Keratinocyte (primary cell): ENCODE results near the gene ATP11A. TPM values are rescaled to one million over a fixed set of nuclear protein-coding genes. Genes with fewer than 3 reads are reported as not detected.
"Not testable (repeated sequence)": the region's sequence is repeated elsewhere in the genome, so short reads cannot be mapped to it uniquely, and the experiment has no call there.

ENCODE experiments used
- DNase-seq: peaks from one replicate; pipeline ENCODE4 v3.0.0-alpha.2; 2011; ENCODE audit warnings: low read depth, missing footprints, low spot score
- FAIRE-seq: peaks from 2 replicates; lab custom pipeline; 2011; peaks lifted over from hg19 to GRCh38; lab: Jason Lieb, UNC
- H2AFZ ChIP-seq: 2 replicates; pipeline ENCODE4 v1.6.0; 2012; ENCODE audit warnings: low read length, control low read depth, inconsistent platforms; ENCODE audit not compliant: control insufficient read depth
- H3K27ac ChIP-seq: 2 replicates; pipeline ENCODE4 v1.5.1; 2011; ENCODE audit warnings: low read length; ENCODE audit not compliant: control insufficient read depth, insufficient read depth
- H3K27me3 ChIP-seq: 3 replicates; pipeline ENCODE4 v1.6.0; 2011; ENCODE audit warnings: low read length; ENCODE audit not compliant: control insufficient read depth, insufficient read depth; ENCODE audit errors: extremely low read depth
- H3K36me3 ChIP-seq, 2 experiments: 2 replicates in 1 of 2; 3 replicates in 1 of 2; pipeline ENCODE4 v1.5.1; 2011; ENCODE audit warnings: low read length in 2 of 2, mild to moderate bottlenecking in 1 of 2; ENCODE audit not compliant: control insufficient read depth in 2 of 2, insufficient read depth in 2 of 2; ENCODE audit errors: extremely low read depth in 1 of 2
- H3K4me1 ChIP-seq: 3 replicates; pipeline ENCODE4 v1.5.1; 2011; ENCODE audit warnings: low read length; ENCODE audit not compliant: control insufficient read depth, insufficient read depth; ENCODE audit errors: extremely low read depth
- H3K4me2 ChIP-seq: 3 replicates; pipeline ENCODE4 v1.6.0; 2011; ENCODE audit warnings: low read depth, low read length; ENCODE audit not compliant: control insufficient read depth, insufficient read depth; ENCODE audit errors: extremely low read depth
- H3K4me3 ChIP-seq, 3 experiments: fragments of 200-600 bp in 1 of 3; sonication (generic) in 1 of 3; 2 replicates in 2 of 3; 3 replicates in 1 of 3; pipeline ENCODE4 v1.5.1; 2011 to 2016; ENCODE audit warnings: low read length in 3 of 3, mild to moderate bottlenecking in 3 of 3, control low read depth in 2 of 3, inconsistent platforms in 1 of 3, low read depth in 1 of 3, mixed read lengths in 1 of 3, mixed run types in 1 of 3, moderate library complexity in 1 of 3; ENCODE audit not compliant: control insufficient read depth in 2 of 3, insufficient read depth in 2 of 3; ENCODE audit errors: extremely low read depth in 1 of 3
- H3K79me2 ChIP-seq: 2 replicates; pipeline ENCODE4 v1.6.0; 2012; ENCODE audit warnings: low read length; ENCODE audit not compliant: control insufficient read depth, insufficient read depth
- H3K9ac ChIP-seq: 3 replicates; pipeline ENCODE4 v1.6.0; 2011; ENCODE audit warnings: low read length; ENCODE audit not compliant: control insufficient read depth, insufficient read depth; ENCODE audit errors: extremely low read depth
- H3K9me1 ChIP-seq: 3 replicates; pipeline ENCODE4 v1.6.0; 2011; ENCODE audit warnings: low read length; ENCODE audit not compliant: control insufficient read depth, insufficient read depth; ENCODE audit errors: extremely low read depth
- H3K9me3 ChIP-seq: 2 replicates; pipeline ENCODE4 v1.5.1; 2012; ENCODE audit warnings: low read depth, low read length; ENCODE audit not compliant: control insufficient read depth
- H4K20me1 ChIP-seq: 3 replicates; pipeline ENCODE4 v1.6.0; 2011; ENCODE audit warnings: low read length; ENCODE audit not compliant: control insufficient read depth, insufficient read depth; ENCODE audit errors: extremely low read depth
- CTCF ChIP-seq, 3 experiments: IDR thresholded peaks in 1 of 3; conservative IDR thresholded peaks in 1 of 3; optimal IDR thresholded peaks in 1 of 3; 2 replicates in 2 of 3; 3 replicates in 1 of 3; pipeline versions ENCODE3 to v1.5.1; 2011; ENCODE audit warnings: low read length in 3 of 3, mild to moderate bottlenecking in 3 of 3, moderate library complexity in 2 of 3, control low read depth in 1 of 3, inconsistent platforms in 1 of 3; ENCODE audit not compliant: insufficient read depth in 2 of 3; ENCODE audit errors: extremely low read depth in 1 of 3
- EZH2 ChIP-seq: IDR thresholded peaks from one replicate; pipeline ENCODE4 v1.6.1; 2012; ENCODE audit warnings: inconsistent platforms, mild to moderate bottlenecking, low read length, moderate library complexity
- dilution Hi-C: fragments of 300-500 bp; cut with MboI; formaldehyde crosslinking; loops from one replicate; pipeline ENCODE4 v1.7.0; 2020; ENCODE audit warnings: low sequenced_read_pairs; ENCODE audit not compliant: extremely low pct_ligation_motif_present
- polyA plus RNA-seq, 5 experiments: library from polyadenylated mRNA; depleted of rRNA in 3 of 5; stranded (reverse) in 3 of 5; stranded (forward) in 1 of 5; unstranded in 1 of 5; fragments of >200 nt; gene quantifications; 1 replicate in 1 of 5; 2 replicates in 3 of 5; 3 replicates in 1 of 5; pipeline versions ENCODE4 v1.2.1 to v1.2.3, GENCODE V29; 2011 to 2012; ENCODE audit warnings: missing spikeins in 2 of 5, low read depth in 1 of 5, low replicate concordance in 1 of 5

The ATP11A gene
- polyA plus RNA-seq, 1 donor (not counting 4 experiments of a cell fraction or from before 2014, with no cell fraction given) = 4.3 TPM

GRCh38 chr13:112840472-112841302 lies 150.8 kb downstream of the ATP11A start:
- no peak overlapping the region for H3K9ac ChIP-seq
- H3K4me3 ChIP-seq = no peak overlapping the region
- no peaks in the 10 kb centered on the region for H3K27me3 ChIP-seq
- no peaks in the 10 kb centered on the region for H3K9me3 ChIP-seq
- H3K36me3 ChIP-seq = peaks cover 5 to 16% of the 10 kb centered on the region in 2 experiments
- no peak overlapping the region for H2AFZ ChIP-seq
- no peak for TF ChIP-seq EZH2
- no peak for TF ChIP-seq CTCF (optimal IDR thresholded peaks at IDR 0.05 in 1 of 3, IDR thresholded peaks at IDR 0.05 in 1 of 3, conservative IDR thresholded peaks at IDR 0.05 in 1 of 3; ENCODE audit: extremely low read depth in 1 of 3, insufficient read depth in 2 of 3, low read length in 3 of 3)
- no peak for FAIRE-seq
- no peaks in the 10 kb centered on the region for H3K4me1 ChIP-seq
- dilution Hi-C loops = no loop called here
- DNase-seq = no peak
- no peaks in the 10 kb centered on the region for H4K20me1 ChIP-seq
- no peaks in the 10 kb centered on the region for H3K9me1 ChIP-seq
- H3K79me2 ChIP-seq = no peaks in the 10 kb centered on the region
- H3K27ac ChIP-seq = no peak overlapping the region
- H3K4me2 ChIP-seq = no peak overlapping the region

- H3K9ac ChIP-seq, H4K20me1 ChIP-seq, DNase-seq, H3K9me3 ChIP-seq, H3K79me2 ChIP-seq, H3K4me3 ChIP-seq, H3K27ac ChIP-seq, H3K4me2 ChIP-seq, H3K27me3 ChIP-seq, dilution Hi-C loops, H3K9me1 ChIP-seq, H2AFZ ChIP-seq, FAIRE-seq, H3K4me1 ChIP-seq: not testable (repeated sequence)
- H3K36me3 ChIP-seq = peaks cover 5 to 15% of the 10 kb centered on the region in 2 experiments
Measured at GRCh38 chr13:112841303-112842015, 151.6 kb downstream of the ATP11A start.
